ENCODE data around the gene FOSL1.

DNA sequence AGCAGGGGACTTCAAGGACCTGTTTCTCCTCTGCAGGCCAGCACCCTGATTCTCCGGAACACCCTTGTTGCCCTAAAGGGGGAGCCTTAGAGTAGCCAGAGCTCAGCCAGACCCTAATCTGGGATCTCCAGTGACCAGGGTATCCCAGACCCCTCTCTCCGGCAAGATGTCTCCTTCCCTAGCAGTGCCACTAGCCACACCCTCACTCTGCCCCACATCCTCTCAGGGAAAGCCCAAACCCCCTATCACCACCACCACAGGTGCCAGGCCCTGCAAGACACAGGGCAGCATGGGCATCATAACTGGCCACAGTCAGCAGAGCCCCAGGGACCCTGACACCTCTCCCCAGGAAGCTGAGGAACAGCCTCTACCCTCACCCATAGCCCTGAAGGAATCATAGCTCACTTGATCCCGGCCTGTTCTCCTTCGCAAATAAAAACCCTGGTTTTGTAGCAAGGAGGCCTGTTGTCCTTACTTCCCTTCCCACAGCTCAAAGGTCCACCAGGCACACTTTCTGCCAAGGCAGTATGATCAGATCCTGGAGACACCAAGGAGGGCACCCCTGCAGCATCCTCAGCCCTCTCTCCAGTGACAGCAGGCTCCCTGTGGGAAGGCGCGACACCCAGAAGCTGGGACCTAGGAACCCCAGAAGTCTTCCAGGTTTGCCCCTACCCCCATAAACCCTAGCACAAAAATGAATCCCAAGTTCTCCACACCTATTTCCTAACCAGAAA, 46.8 kb downstream of the FOSL1 start:
- no peak for TF ChIP-seq CTCF (IDR thresholded peaks at IDR 0.05)
- no peak for TF ChIP-seq POLR2A (IDR thresholded peaks at IDR 0.05)

Data from heart left ventricle (tissue), 13 donors.